Choroid plexus epithelial cell (primary cell): Measurements from ENCODE around the gene SEC24C.

Source experiments
- DNase-seq: peaks from one replicate; pipeline ENCODE4 v3.0.0-alpha.2; 2010; ENCODE audit warnings: low read depth
- H3K4me3 ChIP-seq: 2 replicates; pipeline ENCODE4 v1.5.1; 2011; ENCODE audit warnings: low read depth, mild to moderate bottlenecking, control low read depth, low read length, moderate library complexity
- CTCF ChIP-seq: conservative IDR thresholded peaks from 2 replicates; pipeline ENCODE4 v1.5.1; 2011; ENCODE audit warnings: low read depth, mild to moderate bottlenecking, control low read depth, inconsistent platforms, low read length, moderate library complexity

The SEC24C gene

GRCh38 chr10:73810358-73810734 is 66.2 kb downstream of the SEC24C start:
- peak overlapping the region; percentile 80 for H3K4me3 ChIP-seq
- no peak for DNase-seq
- no peak for TF ChIP-seq CTCF

- H3K4me3 ChIP-seq = peak overlapping the region; percentile 80
- no peak for TF ChIP-seq CTCF
- DNase-seq = peak; percentile 51
Measured at GRCh38 chr10:73810735-73811465, 66.7 kb downstream of the SEC24C start.

- no peak for TF ChIP-seq CTCF
- H3K4me3 ChIP-seq = no peak overlapping the region
- no peak for DNase-seq
Measured at GRCh38 chr10:73812657-73813056, 68.5 kb downstream of the SEC24C start.

- no peak overlapping the region for H3K4me3 ChIP-seq
- no peak for DNase-seq
- no peak for TF ChIP-seq CTCF
Measured at GRCh38 chr10:73813333-73813732, 69.2 kb downstream of the SEC24C start.

- TF ChIP-seq CTCF = no peak
- no peak overlapping the region for H3K4me3 ChIP-seq
Measured at GRCh38 chr10:73814276-73814895, 70.2 kb downstream of the SEC24C start.

GRCh38 chr10:73814896-73815718 is 70.9 kb downstream of the SEC24C start:
- H3K4me3 ChIP-seq = no peak overlapping the region
- DNase-seq = no peak
- TF ChIP-seq CTCF = peak; percentile 38

More at GRCh38 chr10:73814276-73814895, 70.2 kb downstream of the SEC24C start:
- no peak for DNase-seq
